Stimulated activated effector memory CD8-positive, alpha-beta T cell treated with anti-CD3 and anti-CD28 coated beads, Interleukin-12 subunit alpha, Interleukin-12 subunit beta, amount 100 ng/mL, for 72 hours (primary cell): Measurements from ENCODE around the gene CTR9.

ENCODE experiments used
- ATAC-seq: fragments of 150-1000 bp; cut with Tn5 transposase; 2 replicates; pipeline ENCODE4 v1.10.0; 2021
- DNase-seq, 2 donors: peaks; one replicate each; pipeline ENCODE4 v3.0.0; 2021 to 2022; ENCODE audit warnings: low spot score in 2 of 2
- H3K27ac Mint-ChIP-seq: one replicate; pipeline ENCODE4 v1.8.0; 2022; ENCODE audit warnings: mild to moderate bottlenecking, mixed read lengths
- H3K36me3 Mint-ChIP-seq: one replicate; pipeline ENCODE4 v1.8.0; 2022; ENCODE audit warnings: mild to moderate bottlenecking, mixed read lengths
- H3K4me1 Mint-ChIP-seq: one replicate; pipeline ENCODE4 v1.8.0; 2022; ENCODE audit warnings: mixed read lengths
- H3K4me3 Mint-ChIP-seq: one replicate; pipeline ENCODE4 v1.8.0; 2022; ENCODE audit warnings: mild to moderate bottlenecking, mixed read lengths
- H3K9me3 Mint-ChIP-seq: one replicate; pipeline ENCODE4 v1.8.0; 2022; ENCODE audit warnings: mixed read lengths

The CTR9 gene

DNA sequence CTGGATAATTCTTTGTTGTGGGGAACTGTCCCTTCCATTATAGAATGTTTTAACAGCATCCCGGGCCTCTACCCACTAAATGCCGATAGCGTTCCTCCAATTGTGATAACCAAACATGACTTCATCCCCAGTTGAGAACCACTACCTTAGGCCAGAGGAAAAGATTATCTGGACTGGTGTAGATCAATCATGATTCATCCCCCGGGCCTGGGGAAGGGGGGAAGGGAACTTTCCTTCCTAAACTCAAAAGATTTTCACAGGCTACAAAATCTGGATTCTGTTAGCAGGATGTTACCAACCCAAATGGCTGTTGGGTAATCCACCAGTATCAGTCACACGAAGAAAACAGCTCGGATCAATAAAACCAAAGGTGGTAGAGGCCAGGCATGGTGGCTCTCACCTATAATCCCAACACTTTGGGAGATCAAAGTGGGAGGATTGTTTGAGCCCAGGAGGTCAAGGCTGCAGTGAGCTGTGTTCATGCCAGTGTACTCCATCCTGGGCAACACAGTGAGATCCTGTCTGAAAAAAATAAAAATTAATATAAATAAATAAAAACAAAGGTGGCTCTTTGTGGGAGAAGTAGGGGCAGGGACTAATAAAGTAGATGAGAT is 10.1 kb downstream of the CTR9 start:
- DNase-seq (no peak), ATAC-seq (no peak)
- Mint-ChIP-seq H3K9me3 (no peaks in the 10 kb centered on the region), H3K4me1 (peaks cover 4% of the 10 kb centered on the region), H3K4me3 (no peak overlapping the region), H3K36me3 (no peaks in the 10 kb centered on the region), H3K27ac (no peak overlapping the region)

DNA sequence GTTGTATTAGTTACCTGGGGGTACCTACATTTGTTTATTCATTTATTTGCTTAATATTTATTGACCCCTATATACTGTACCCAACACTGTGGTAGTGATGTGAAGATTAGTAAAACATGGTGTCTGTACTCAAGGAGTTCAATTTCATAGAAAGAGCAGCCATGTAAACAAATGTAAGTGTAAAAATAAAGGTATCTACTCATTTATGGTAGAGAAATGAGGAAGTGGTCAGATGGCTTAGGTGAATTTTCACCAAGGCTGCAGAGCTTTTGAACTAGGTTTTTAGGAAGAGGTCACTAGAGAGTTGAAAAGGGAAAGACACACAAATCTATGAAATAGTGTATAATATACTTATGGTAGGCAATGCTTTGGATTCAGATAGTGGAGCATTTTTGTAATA is 11.1 kb downstream of the CTR9 start:
- Mint-ChIP-seq H3K4me3 (no peak overlapping the region), H3K27ac (no peak overlapping the region), H3K4me1 (peaks cover 4% of the 10 kb centered on the region), H3K9me3 (no peaks in the 10 kb centered on the region), H3K36me3 (no peaks in the 10 kb centered on the region)
- ATAC-seq, result no peak
- no peak for DNase-seq

DNA sequence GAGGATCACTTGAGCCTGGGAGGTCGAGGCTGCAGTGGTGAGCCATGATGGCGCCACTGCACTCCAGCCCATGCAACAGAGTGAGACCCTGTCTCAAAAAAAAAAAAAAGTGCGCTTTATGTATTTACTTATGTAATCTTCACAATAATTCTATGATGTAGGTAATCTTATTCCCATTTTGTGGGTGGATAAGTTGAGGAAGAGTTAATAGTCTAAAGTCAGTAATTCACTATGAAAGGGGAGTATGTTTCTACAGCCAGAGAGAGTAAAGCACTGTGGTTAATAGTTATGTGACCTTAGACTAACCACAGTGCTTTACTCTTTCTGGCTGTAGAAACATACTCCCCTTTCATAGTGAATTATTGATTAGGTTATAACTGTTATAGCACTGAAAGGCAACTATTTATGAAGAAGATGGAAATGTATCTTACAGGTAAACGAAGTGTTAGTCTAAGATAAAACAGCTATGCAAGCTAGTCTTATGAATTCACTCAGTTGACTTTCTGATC is 11.9 kb downstream of the CTR9 start:
- Mint-ChIP-seq H3K36me3 (no peaks in the 10 kb centered on the region), H3K4me3 (no peak overlapping the region), H3K27ac (no peak overlapping the region), H3K4me1 (peaks cover 4% of the 10 kb centered on the region), H3K9me3 (no peaks in the 10 kb centered on the region)
- no peak for ATAC-seq
- no peak for DNase-seq

DNA sequence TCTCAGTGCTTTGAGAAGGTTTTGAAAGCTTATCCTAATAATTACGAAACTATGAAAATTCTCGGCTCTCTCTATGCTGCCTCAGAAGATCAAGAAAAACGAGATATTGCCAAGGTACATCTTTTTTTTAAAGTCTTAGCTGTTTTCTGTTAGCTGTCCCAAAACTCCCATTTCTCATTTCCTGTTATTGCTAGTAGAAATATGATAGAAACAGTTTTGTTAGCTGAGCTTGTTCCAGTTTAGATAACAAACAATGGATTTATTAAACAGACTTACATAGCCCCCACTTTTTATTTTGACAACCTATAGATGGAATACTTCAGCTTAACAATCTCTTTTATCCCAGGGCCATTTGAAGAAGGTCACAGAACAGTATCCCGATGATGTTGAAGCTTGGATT is 12.7 kb downstream of the CTR9 start:
- Mint-ChIP-seq H3K4me1 (peaks cover 4% of the 10 kb centered on the region), H3K4me3 (no peak overlapping the region), H3K36me3 (no peaks in the 10 kb centered on the region), H3K9me3 (no peaks in the 10 kb centered on the region), H3K27ac (no peak overlapping the region)
- no peak for ATAC-seq
- DNase-seq, result no peak

DNA sequence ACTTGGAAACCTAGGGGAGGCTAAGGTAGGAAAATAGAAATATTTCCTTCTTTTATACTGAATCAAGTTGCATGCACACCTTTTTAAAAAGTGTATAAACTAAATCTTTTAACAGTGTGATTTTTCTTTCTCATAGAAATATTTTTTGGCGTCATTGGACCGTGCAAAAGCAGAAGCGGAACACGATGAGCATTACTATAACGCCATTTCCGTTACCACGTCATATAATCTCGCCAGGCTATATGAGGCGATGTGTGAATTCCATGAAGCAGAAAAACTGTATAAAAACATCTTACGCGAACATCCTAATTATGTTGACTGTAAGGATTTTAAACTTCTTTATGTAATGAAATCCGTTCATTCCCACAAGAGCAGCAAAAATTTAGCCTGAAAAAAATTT is 13.4 kb downstream of the CTR9 start:
- Mint-ChIP-seq H3K27ac (no peak overlapping the region), H3K9me3 (no peaks in the 10 kb centered on the region), H3K4me3 (no peak overlapping the region), H3K4me1 (peaks cover 4% of the 10 kb centered on the region), H3K36me3 (no peaks in the 10 kb centered on the region)
- DNase-seq, result no peak
- no peak for ATAC-seq

DNA sequence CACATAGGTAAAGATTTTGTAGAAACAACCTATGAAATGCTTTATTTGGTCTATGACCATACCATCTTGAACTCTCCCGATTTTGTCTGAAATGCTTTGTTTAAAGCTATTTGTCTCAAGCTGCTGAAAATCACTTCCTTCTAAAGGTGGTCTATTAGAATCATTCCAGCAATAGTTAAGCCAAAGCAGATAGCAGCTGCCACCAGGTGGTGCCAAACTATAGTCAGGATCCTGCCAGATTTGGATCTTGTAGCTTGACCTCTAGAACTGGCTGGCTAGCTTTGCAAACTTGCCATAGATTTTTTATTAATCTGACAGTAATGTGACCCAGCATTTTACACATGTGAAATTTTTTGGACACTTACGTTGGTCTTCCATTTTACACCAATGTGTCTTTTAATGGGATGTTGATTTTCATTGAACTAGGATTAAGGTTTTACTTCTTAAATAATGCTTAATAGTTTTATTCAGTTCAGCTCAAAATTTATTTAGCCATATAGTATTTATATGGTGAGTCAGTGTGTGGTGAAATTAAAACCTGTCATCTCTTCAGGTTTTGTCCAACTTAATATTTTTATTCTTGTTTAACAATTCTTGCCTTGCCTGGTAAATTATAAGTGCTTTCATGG is 19.7 kb downstream of the CTR9 start:
- no peaks in the 10 kb centered on the region for H3K9me3 Mint-ChIP-seq
- no peak overlapping the region for H3K4me3 Mint-ChIP-seq
- H3K27ac Mint-ChIP-seq, result no peak overlapping the region
- no peaks in the 10 kb centered on the region for H3K36me3 Mint-ChIP-seq
- no peaks in the 10 kb centered on the region for H3K4me1 Mint-ChIP-seq
- no peak for ATAC-seq
- no peak for DNase-seq

DNA sequence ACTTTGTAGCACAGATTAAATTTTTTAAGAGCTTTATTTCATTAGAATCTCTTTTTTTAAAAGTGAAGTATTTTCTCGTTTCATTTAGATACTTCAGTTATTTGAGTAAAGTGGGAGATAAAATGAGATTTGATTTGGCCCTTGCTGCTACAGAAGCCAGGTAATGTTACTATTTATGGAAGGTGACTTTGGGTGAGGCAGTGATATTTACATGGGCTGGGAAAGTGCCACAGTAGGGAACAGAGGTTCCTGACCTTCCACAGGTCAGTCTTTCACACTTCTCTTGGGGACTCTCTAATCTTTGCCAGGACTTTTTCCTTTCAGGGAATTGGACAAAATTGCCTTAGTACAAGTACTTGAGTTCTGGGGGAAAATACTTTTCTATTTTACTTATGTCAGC is 20.4 kb downstream of the CTR9 start:
- no peak overlapping the region for H3K4me3 Mint-ChIP-seq
- H3K27ac Mint-ChIP-seq, result no peak overlapping the region
- no peak for DNase-seq
- H3K9me3 Mint-ChIP-seq, result no peaks in the 10 kb centered on the region
- no peaks in the 10 kb centered on the region for H3K4me1 Mint-ChIP-seq
- no peak for ATAC-seq
- H3K36me3 Mint-ChIP-seq, result no peaks in the 10 kb centered on the region

DNA sequence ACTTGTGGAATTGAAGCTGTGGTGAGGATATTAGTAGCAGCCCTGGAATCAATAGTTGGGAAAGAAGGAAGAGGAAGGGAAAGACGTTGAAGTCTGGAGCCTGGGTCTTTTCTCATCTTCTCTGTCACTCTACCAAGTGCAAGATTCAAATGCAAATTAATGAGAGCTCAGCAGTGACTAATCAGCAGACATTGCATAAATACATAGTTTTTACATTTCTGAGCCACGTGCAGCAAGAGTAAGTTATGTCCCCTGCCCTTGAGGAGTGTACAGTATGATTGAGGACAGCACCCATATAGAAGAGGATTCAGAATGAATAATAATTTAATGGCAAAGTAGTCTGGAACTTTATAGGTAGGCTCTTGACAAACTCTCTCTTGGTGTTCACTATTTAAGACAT is 23.8 kb downstream of the CTR9 start:
- Mint-ChIP-seq H3K27ac (peak overlapping the region; percentile 50), H3K9me3 (no peaks in the 10 kb centered on the region), H3K4me1 (peaks cover 12% of the 10 kb centered on the region), H3K4me3 (no peak overlapping the region), H3K36me3 (no peaks in the 10 kb centered on the region)
- DNase-seq (no peak), ATAC-seq (no peak)

DNA sequence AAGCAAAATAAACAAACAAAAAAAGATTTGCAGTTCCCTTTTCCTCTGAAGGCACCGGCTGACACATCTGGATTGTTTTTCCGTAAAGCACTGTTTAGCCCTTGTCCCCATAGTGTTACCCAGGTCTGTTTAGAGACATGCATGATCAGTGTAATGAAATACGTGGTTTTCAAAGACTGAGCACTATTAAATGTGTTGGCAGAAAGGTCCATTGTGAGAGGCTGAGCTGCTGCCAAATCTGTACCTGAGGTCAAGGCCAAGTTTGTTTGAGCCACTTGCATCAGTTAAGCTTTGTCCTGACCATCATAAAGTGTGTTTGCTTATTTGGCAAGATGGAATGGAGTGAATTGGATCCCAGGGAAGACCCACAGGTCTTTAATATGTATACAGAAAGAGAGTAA is 26.3 kb downstream of the CTR9 start:
- DNase-seq, result no peak
- Mint-ChIP-seq H3K27ac (peak overlapping the region; percentile 54), H3K4me3 (no peak overlapping the region), H3K9me3 (no peaks in the 10 kb centered on the region), H3K4me1 (peaks cover 12% of the 10 kb centered on the region), H3K36me3 (no peaks in the 10 kb centered on the region)
- no peak for ATAC-seq

DNA sequence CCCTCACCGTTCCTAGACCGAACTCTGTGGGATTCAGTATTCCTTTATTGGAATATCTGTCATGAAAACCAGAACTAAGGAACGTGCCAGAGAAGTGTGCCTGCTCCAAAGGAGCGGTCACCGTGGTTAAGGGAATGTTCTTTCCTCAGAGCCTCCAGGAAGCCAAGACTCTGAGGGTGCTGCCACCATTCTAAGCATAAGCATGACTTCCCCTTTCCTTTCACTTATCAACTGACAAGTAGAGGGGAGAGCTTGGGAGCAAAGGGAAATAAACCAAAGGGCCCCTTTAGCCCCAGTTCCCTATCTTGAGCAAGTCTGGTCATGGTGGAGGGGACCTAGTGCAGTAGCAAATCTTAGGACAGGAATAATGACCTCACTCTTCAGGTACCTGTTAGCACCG is 26.8 kb downstream of the CTR9 start:
- ATAC-seq (no peak), DNase-seq (no peak)
- Mint-ChIP-seq H3K36me3 (no peaks in the 10 kb centered on the region), H3K4me3 (no peak overlapping the region), H3K9me3 (no peaks in the 10 kb centered on the region), H3K27ac (peak overlapping the region; percentile 54), H3K4me1 (peaks cover 12% of the 10 kb centered on the region)

DNA sequence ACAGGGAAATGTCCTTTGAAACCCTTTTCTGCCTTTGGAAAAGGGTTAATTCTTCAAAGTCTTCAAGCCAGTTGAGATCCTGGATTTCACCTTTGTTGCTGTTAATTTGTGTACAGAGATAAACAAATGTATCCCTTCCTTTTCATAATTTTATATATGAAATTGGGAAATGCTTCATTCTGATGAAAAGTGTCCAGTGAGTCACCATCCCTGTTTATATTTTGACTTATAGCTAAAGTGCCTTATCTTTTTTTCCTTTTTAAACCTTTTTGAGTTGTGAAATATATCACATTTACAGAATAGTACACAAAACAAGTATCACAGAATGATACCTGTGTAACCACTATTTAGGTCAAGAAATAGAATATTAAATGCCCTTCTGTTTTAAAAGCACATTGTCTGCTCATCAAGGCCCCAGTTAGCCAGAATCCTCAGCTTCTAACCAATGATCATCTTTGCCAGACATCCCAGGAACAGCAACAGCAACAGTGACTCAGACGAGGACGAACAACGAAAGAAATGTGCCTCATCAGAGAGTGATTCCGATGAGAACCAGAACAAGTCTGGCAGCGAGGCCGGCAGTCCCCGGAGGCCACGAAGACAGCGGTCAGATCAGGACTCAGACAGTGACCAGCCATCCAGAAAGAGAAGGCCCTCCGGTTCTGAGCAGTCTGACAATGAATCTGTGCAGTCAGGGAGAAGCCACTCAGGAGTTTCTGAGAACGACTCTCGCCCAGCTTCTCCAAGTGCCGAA is 27.3 kb downstream of the CTR9 start:
- Mint-ChIP-seq H3K36me3 (no peaks in the 10 kb centered on the region), H3K9me3 (no peaks in the 10 kb centered on the region), H3K27ac (peak overlapping the region; percentile 88), H3K4me3 (no peak overlapping the region), H3K4me1 (peaks cover 12% of the 10 kb centered on the region)
- DNase-seq (no peak), ATAC-seq (peak; percentile 45)

DNA sequence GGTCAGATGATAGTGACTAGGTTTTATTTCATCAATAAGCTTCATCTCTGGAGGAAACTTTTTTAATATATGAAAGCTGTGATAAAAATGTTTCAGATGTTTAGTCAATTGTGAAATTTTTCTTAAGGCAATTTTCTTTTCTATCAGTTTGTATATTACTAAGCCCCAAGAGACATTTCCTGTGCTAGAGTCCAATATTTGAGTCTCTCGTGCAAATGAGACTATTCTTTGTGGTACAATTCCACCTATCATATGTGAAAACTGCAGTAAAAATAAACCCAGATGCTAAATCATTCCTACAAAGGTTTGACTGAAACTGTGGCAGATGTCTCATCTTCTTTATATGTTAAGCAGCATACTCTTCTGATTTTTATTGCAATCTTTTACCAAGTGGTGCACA is 28.0 kb downstream of the CTR9 start:
- DNase-seq, result no peak
- Mint-ChIP-seq H3K36me3 (no peaks in the 10 kb centered on the region), H3K27ac (peak overlapping the region; percentile 88), H3K4me1 (peaks cover 12% of the 10 kb centered on the region), H3K4me3 (no peak overlapping the region), H3K9me3 (no peaks in the 10 kb centered on the region)
- peak; percentile 64 for ATAC-seq

DNA sequence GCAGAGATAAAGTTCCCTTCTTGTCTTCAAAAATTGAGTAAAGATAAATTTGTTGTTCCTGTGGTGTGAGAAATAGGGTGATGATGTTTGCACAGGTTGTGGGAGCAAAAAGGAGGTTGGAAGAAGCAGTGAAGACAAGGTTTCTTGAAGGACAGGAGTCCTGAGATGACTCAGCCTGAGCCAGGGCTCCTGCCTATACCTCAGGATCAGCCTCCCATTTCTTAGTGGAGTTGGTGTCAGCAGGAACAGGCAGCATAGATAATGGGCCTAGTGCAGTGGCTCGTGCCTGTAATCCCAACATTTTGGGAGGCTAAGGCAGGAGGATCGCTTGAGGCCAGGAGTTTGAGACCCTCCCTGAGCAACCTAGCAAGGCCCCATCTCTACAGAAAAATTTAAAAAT is 29.0 kb downstream of the CTR9 start:
- Mint-ChIP-seq H3K9me3 (no peaks in the 10 kb centered on the region), H3K4me1 (peaks cover 12% of the 10 kb centered on the region), H3K4me3 (no peak overlapping the region), H3K27ac (no peak overlapping the region), H3K36me3 (no peaks in the 10 kb centered on the region)
- ATAC-seq (no peak), DNase-seq (no peak)

DNA sequence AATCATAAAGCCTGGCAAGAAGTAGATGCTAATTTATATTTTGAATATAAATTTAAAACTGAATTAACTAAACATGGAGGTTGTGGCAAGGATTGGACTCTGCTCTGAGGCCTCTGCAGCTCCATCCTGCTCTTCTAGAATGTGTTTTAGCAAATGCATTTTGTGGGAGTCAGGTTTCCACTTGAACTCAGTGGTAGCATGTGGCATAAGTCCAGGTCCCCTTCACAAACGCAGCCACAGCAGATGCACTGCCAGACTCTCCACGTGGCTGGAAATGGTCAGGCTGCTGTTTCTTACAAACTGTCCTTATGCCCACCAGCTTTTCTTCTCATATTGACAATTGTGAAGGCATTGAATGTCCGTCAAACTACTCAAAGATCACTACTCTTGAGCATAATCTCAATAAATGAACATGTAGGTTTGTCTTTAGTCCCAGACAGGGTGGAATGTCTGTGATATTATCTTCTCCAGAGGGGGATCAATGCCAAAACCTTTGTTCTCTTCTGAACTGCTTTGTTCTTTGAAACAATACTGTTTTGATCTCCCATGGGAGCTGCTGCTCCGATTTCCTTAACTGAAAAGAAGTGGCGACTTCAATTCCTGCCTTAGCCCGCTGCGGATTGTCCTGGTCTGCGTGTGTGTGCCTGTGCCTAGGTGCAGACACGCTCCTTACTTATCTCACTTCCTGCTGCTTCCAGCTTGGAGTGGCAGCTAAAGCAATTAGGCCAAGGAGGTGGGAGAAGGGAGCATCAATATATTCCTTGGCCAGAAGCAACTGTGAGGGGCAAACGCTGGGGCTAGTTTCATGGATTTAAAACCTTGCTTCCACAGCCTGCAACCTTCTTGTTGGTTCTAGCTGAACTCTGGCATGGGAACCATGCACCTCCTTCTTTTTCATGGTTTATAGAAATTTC is 33.4 kb downstream of the CTR9 start:
- H3K4me3 Mint-ChIP-seq, result no peak overlapping the region
- H3K4me1 Mint-ChIP-seq, result no peaks in the 10 kb centered on the region
- H3K27ac Mint-ChIP-seq, result peak overlapping the region; percentile 34
- no peak for ATAC-seq
- no peak for DNase-seq
- no peaks in the 10 kb centered on the region for H3K9me3 Mint-ChIP-seq
- H3K36me3 Mint-ChIP-seq, result no peaks in the 10 kb centered on the region

DNA sequence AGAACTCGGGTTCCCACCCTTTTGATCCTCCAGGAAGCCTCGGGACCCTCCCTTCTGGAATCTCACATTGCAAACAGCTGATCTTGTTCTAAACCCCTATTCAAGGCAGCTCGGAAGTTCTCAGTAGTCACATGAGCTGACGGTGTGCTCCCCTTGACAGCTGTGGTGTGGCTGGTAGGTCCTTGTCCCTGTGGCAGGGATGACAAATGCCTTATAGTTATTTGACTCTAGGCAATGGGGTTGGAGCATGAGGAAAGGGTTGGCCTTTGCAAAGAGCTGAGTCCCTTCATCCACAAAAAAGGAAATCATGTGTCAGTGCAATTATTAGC is 34.1 kb downstream of the CTR9 start:
- no peak for DNase-seq
- H3K36me3 Mint-ChIP-seq, result no peaks in the 10 kb centered on the region
- no peak overlapping the region for H3K4me3 Mint-ChIP-seq
- no peaks in the 10 kb centered on the region for H3K9me3 Mint-ChIP-seq
- ATAC-seq, result no peak
- H3K27ac Mint-ChIP-seq, result no peak overlapping the region
- no peaks in the 10 kb centered on the region for H3K4me1 Mint-ChIP-seq
